Panc1 (cell line): ENCODE data around the gene DGKD. TPM values are rescaled to one million over a fixed set of nuclear protein-coding genes. Genes with fewer than 3 reads are reported as not detected.
A peak's percentile ranks its signal among the peaks of the same experiment; 100 is the strongest.

ENCODE experiments used
- ATAC-seq: fragments of 200-7000 bp; cut with Tn5 transposase; 2 replicates; pipeline ENCODE4 v1.9.1; 2020; ENCODE audit warnings: mild to moderate bottlenecking, moderate library complexity
- BruUV-seq: library from RNA; stranded (reverse); fragments of 400-500 nt; replicated peaks from 2 replicates; lab custom pipeline; 2021; lab: Mats Ljungman, UMichigan
- CTCF ChIA-PET: fragments of 300-600 bp; sonication (Branson Sonifier 250); formaldehyde crosslinking; loops from one replicate; lab custom pipeline; 2022; ENCODE audit warnings: antibody characterized with exemption; lab: Charles Lee
- POLR2A ChIA-PET: fragments of 300-600 bp; sonication (Branson Sonifier 250); formaldehyde crosslinking; loops from one replicate; lab custom pipeline; 2022; ENCODE audit warnings: antibody characterized with exemption; lab: Charles Lee
- DNase-seq: peaks from one replicate; pipeline ENCODE4 v3.0.0-alpha.2; 2010; ENCODE audit warnings: low read depth, low spot score
- H3K27ac ChIP-seq: 2 replicates; pipeline ENCODE4 v1.5.1; 2011; ENCODE audit warnings: mild to moderate bottlenecking, low read length, inconsistent platforms
- H3K27me3 ChIP-seq: fragments of 200-500 bp; sonication (Bioruptor generic); 2 replicates; pipeline ENCODE4 v1.6.0; 2014; ENCODE audit warnings: low read length, inconsistent platforms; ENCODE audit not compliant: control insufficient read depth, insufficient read depth
- H3K36me3 ChIP-seq: fragments of 200-500 bp; sonication (Bioruptor generic); 2 replicates; pipeline ENCODE4 v1.5.1; 2014; ENCODE audit warnings: inconsistent platforms, mild to moderate bottlenecking, low read length, moderate library complexity; ENCODE audit not compliant: control insufficient read depth, insufficient read depth
- H3K4me1 ChIP-seq: 2 replicates; pipeline ENCODE4 v1.5.1; 2011; ENCODE audit warnings: inconsistent platforms, mild to moderate bottlenecking, low read length, moderate library complexity; ENCODE audit not compliant: control insufficient read depth, insufficient read depth
- H3K4me3 ChIP-seq, 2 experiments: 2 replicates each; pipeline ENCODE4 v1.5.1; 2011 to 2012; ENCODE audit warnings: low read depth in 2 of 2, low read length in 2 of 2, mild to moderate bottlenecking in 2 of 2, inconsistent platforms in 1 of 2, moderate library complexity in 1 of 2
- H3K9me3 ChIP-seq: fragments of 200-500 bp; sonication (Bioruptor generic); 2 replicates; pipeline ENCODE4 v1.5.1; 2014; ENCODE audit warnings: low read depth, mild to moderate bottlenecking, inconsistent platforms, low read length, moderate library complexity; ENCODE audit not compliant: control insufficient read depth, insufficient read depth
- CTCF ChIP-seq: fragments of 450-650 bp; IDR thresholded peaks from 2 replicates; pipeline ENCODE4 v1.5.1; 2017; ENCODE audit warnings: mild to moderate bottlenecking
- POLR2AphosphoS5 ChIP-seq: IDR thresholded peaks from 2 replicates; pipeline ENCODE4 v1.6.1; 2012; ENCODE audit warnings: mild to moderate bottlenecking, low read depth, low read length, moderate library complexity
- REST ChIP-seq, 2 experiments: IDR thresholded peaks; 2 replicates each; pipeline ENCODE4 v1.6.1; 2011 to 2012; ENCODE audit warnings: low read depth in 2 of 2, control low read depth in 1 of 2, low read length in 1 of 2, mild to moderate bottlenecking in 1 of 2, moderate library complexity in 1 of 2; ENCODE audit not compliant: insufficient read depth in 1 of 2
- SIN3A ChIP-seq: IDR thresholded peaks from 2 replicates; pipeline ENCODE4 v1.6.1; 2012; ENCODE audit warnings: low read depth, mild to moderate bottlenecking, low read length, moderate library complexity, borderline replicate concordance; ENCODE audit not compliant: insufficient read depth
- TCF7L2 ChIP-seq: IDR thresholded peaks from 2 replicates; pipeline ENCODE4 v1.6.1; 2011; ENCODE audit warnings: mild to moderate bottlenecking, low read depth, low read length, inconsistent platforms
- in situ Hi-C: cut with HindIII; loops from 2 replicates; pipeline ENCODE4 v1.10.0; 2016; ENCODE audit warnings: low sequenced_read_pairs, low pct_unique_long_range_greater_than_20kb
- intact Hi-C: fragments of 100-400 bp; cut with micrococcal nuclease; formaldehyde crosslinking; loops from one replicate; pipeline ENCODE4 v1.10.0; 2022; ENCODE audit not compliant: unreplicated experiment
- total RNA-seq: library from RNA; stranded (reverse); gene quantifications from one replicate; pipeline ENCODE4 v1.2.1, GENCODE V29; 2021; ENCODE audit not compliant: unreplicated experiment

Gene DGKD
- total RNA-seq, 1 experiment from 2014 or later: 89.0 TPM

DNA sequence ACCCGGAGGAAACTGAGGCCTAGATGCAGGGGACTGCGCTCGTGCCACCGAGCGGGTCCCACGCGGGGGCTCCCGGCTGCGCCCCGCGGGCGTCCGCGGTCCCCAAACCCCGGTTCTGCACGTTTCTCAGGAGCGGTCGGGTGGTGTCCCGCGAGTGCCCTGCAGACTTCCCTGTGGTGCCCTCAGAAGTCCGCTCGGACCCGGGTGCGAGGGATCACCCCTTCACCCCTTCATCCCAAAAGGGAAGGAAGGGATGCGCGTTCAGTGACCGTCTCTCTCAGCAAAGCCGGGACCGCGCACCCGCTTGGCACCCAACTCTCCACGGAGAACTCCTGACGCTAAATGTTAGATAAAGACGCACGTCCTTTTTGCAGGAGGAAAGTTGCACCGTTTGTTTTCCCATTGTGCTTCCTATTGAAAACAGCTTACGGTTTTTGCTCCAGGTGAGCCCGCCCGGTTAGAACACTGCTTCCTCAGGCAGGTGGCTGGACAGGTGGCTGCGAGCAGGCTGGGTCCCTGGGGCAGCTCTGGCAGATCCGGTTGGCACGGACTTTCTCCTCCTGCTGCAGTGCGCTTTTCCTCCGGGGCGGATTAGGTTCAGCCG lies 779 bp downstream of the DGKD start:
- TF ChIP-seq TCF7L2 (no peak), POLR2AphosphoS5 (no peak), REST (IDR thresholded peaks at IDR 0.05; ENCODE audit: insufficient read depth in 1 of 2, low read depth in 2 of 2, low read length in 1 of 2) (no peak), SIN3A (no peak; the same call in 1 of the 2 replicates), CTCF (no peak)
- ATAC-seq (no peak), DNase-seq (no peak)
- no TSS peak for BruUV-seq
- Histone ChIP-seq H3K27me3 (no peaks in the 10 kb centered on the region), H3K4me3 (peak overlapping the region; percentile 83 to 87), H3K4me1 (peaks cover 51% of the 10 kb centered on the region), H3K36me3 (no peaks in the 10 kb centered on the region), H3K9me3 (no peaks in the 10 kb centered on the region; the same call in 1 of the 2 replicates), H3K27ac (peak overlapping the region; percentile 78)
- in situ Hi-C loops: no loop called here
- intact Hi-C loops: loop anchor here (10.0 kb wide), 1 partner anchor 90 kb away; no protein-coding TSS in a partner anchor
- ChIA-PET CTCF (no interaction called here), POLR2A (no interaction called here)

GRCh38 chr2:233355916-233356315 lies 1.6 kb downstream of the DGKD start:
- ATAC-seq (no peak), DNase-seq (no peak)
- no peaks in the 10 kb centered on the region; the same call in 1 of the 2 replicates for H3K9me3 ChIP-seq
- no peaks in the 10 kb centered on the region for H3K36me3 ChIP-seq
- intact Hi-C loops (loop anchor here (10.0 kb wide), 1 partner anchor 89 kb away; no protein-coding TSS in a partner anchor), in situ Hi-C loops (no loop called here)
- TF ChIP-seq REST (IDR thresholded peaks at IDR 0.05; ENCODE audit: insufficient read depth in 1 of 2, low read depth in 2 of 2, low read length in 1 of 2) (no peak), POLR2AphosphoS5 (no peak), TCF7L2 (no peak), SIN3A (no peak)
- H3K4me1 ChIP-seq: peaks cover 43% of the 10 kb centered on the region
- ChIA-PET POLR2A (interaction anchor here (0.6 to 0.9 kb wide), 2 partner anchors 10 to 155 kb away, joined by 3 read pairs; no protein-coding TSS in a partner anchor), CTCF (no interaction called here)
- BruUV-seq: TSS peak; percentile 85
- peak overlapping the region; percentile 83 to 87 for H3K4me3 ChIP-seq
- H3K27ac ChIP-seq: peak overlapping the region; percentile 78
- H3K27me3 ChIP-seq: no peaks in the 10 kb centered on the region
